Ecto neural progenitor cell (in vitro differentiated cells): Measurements from ENCODE around the gene GAS7.
"Not testable (repeated sequence)": the region's sequence is repeated elsewhere in the genome, so short reads cannot be mapped to it uniquely, and the experiment has no call there.

Experiments used
- DNase-seq: peaks from one replicate; pipeline ENCODE4 v3.0.0-alpha.2; 2018; ENCODE audit warnings: low spot score

Gene GAS7

GRCh38 chr17:10072556-10073425 is 125.6 kb downstream of the GAS7 start:
- no peak for DNase-seq

DNA sequence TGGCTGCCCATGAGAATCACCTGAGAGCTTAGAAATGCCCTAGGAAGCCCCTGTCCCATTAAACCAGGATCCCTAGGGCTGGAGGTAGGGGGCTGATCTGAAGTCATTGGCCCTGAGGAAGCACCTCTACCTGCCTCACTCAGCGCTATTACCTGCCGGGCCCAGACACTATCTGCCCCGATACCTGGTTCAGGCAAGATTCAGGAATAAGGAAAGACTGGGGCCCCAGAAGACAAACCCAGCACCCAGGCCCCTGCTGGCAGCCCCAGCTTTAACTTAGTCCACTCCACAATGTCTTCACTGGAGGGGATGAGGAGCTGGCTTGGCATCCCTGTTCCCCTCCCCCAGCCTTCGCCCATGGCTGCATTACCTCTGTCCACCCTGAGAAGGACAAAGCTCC is 126.3 kb downstream of the GAS7 start:
- DNase-seq, result no peak

DNA sequence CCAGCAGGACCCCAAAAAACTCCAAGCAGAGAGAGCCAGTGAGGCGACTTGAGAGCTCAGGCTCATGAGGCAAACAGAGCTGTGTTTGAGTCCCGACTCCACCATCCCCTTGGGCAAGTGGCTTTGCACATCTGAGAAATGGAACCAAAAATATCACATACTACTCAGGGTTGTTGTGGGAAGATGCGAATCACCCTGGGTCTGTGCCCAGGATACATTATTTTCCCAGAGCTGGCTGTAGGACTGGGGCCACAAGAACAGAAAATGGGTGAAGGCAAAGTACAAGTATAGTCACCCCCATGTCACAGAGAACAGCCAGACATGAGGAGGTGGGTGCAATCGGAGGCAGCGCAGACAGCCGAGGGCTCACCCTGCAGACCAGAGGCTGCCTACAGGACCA is 127.3 kb downstream of the GAS7 start:
- no peak for DNase-seq

DNA sequence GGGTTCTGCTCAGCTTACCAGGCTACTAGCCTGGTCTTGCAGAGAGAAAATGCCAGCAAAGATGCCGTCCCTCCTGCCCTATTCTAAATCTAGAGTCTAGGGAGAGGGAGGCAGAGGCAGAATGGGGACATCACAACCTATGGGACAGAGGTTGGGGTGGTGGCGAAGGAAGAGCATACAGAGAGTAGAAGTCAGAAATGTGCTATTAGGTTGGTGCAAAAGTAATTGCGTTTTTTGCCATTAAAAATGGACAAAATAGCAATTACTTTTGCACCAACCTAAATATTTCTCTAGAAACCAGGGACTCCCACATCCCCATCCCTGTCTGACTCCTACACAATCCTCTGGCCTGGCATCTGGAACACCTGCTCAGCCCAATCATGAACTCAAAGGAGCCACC is 127.7 kb downstream of the GAS7 start:
- no peak for DNase-seq

DNA sequence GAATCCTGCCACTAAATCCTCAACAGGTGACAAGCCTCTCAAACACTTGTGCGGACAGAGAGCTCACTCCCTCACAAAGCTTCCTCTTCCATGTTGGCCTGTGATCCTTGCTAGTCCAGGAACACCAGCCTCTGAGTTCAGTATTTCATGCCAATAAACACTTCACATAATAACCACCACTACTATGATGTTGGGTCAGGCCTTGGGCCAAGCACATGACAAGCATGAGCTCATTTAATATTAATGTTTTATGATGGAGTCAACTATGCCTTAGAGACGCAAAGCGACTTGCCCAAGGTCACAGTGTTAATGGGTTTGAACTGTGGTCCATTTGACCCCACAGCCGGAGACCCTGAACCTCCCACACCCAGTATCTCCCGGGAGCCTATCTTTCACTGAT is 129.1 kb downstream of the GAS7 start:
- no peak for DNase-seq

GRCh38 chr17:10067446-10068143 is 130.8 kb downstream of the GAS7 start:
- no peak for DNase-seq

- DNase-seq, result no peak
Observed at GRCh38 chr17:10064536-10064935, 133.9 kb downstream of the GAS7 start.

- no peak for DNase-seq
Observed at GRCh38 chr17:10063730-10064241, 134.6 kb downstream of the GAS7 start.

- DNase-seq, result no peak
Observed at GRCh38 chr17:10062691-10063385, 135.6 kb downstream of the GAS7 start.

- no peak for DNase-seq
Observed at GRCh38 chr17:10061111-10061845, 137.1 kb downstream of the GAS7 start.

- no peak for DNase-seq
Observed at GRCh38 chr17:10060526-10060925, 137.9 kb downstream of the GAS7 start.

GRCh38 chr17:10059684-10060211 is 138.7 kb downstream of the GAS7 start:
- no peak for DNase-seq

- DNase-seq, result no peak
Observed at GRCh38 chr17:10058921-10059683, 139.3 kb downstream of the GAS7 start.

DNA sequence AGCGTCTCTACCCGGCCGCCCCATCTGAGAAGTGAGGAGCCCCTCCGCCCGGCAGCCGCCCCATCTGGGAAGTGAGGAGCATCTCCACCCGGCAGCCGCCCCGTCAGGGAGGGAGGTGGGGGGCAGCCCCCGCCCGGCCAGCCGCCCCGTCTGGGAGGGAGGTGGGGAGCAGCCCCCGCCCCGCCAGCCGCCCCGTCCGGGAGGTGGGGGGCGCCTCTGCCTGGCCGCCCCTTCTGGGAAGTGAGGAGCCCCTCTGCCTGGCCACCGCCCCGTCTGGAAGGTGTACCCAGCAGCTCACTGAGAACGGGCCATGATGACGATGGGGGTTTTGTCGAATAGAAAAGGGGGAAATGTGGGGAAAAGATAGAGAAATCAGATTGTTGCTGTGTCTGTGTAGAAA is 140.9 kb downstream of the GAS7 start:
- not testable (repeated sequence) for DNase-seq

GRCh38 chr17:10055262-10055975 is 143.0 kb downstream of the GAS7 start:
- no peak for DNase-seq

DNA sequence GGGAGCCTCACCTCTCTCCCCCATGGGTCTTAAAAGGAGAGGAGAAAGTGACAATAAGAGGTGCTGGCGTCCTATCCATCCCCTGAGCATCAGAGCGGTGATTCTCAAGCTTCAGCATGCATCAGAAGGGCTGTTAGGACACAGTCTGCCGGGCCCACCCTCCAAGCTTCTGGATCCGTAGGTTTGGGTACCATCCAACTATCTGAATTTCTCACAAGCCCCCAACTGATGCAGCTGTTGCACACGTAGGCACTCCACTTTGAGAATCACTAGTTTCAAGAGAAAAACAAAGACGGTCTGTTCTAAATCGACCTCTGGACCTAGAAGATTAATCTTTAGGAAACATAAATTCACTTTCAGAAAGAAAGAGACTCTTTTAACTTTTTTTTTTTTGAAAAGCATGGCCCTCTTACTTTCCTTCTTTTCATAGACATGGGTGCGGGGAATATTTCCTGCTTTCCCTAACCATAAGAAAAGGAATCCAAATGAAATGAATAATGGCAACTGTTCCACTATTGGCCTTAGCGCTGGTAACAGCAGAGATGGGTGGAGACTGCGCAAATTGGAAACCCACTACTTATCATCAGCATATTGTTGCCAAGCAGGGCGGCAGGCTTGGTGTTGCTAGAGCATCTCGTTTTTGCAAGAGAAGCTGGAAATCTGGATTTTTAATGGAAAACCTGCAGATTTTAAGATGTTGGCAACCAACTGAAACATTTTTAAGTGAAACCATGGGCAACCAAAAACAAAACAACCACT is 144.4 kb downstream of the GAS7 start:
- no peak for DNase-seq

DNA sequence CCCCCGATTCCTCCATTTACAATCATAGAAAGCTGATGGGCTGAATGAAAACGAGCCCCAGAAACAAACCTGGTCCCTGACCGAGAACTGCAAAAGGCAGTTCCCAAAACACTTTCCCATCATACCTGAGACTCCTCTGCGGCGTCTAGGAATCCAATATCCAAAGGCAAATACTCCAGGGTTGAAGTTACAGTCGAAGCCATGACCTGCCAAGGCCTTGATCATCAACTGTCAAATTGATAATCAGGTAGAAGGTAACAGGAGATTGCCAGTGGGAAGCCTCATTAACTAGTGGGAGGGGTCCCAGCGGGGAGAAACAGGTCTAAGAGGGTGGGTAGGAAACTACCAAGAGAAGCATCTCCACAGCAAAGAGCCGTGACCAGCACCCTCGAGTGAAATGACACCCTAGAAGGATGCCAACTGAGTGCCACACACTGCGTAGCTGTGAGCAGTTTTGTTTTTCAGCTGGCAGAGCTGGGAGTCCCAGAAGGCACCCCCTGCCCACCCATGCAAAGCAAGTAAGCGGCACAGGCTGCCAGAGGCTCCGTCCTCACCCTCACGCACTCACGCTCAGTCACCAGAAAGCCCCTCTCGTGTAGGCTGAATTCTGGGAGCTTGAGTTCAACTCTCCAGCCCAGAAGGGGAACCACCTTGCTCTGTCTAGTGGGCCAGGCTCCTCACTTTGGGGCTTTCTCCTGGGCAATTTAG is 146.1 kb downstream of the GAS7 start:
- no peak for DNase-seq

- no peak for DNase-seq
Observed at GRCh38 chr17:10051112-10051511, 147.3 kb downstream of the GAS7 start.

DNA sequence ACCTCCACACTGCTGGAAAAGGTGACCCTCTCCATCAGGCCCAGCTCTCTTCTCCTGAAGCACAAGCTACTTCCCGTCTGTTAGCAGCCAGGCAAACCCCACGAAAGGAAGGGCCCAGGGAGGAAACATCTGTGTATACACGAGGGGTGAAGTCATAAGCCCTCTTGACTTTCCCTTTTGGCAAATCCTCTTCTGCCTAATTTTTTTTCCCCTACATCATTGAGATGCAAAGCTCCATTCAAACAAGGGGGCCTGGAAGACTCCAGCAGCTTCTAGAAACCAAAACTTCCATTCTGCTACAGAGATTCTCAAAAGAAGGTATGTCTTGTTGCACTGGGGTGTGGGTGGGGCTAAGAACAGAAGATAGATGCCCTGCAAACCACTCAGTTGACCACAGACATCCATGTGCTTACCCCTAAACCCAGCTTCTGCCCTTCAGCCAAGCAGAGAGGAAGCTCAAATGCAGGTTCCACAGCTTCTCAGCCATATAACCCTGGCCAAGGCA is 147.8 kb downstream of the GAS7 start:
- DNase-seq, result no peak
